AG10803 (cell line): Measurements from ENCODE around the gene ZNF30.
"Not testable (repeated sequence)": the region's sequence is repeated elsewhere in the genome, so short reads cannot be mapped to it uniquely, and the experiment has no call there.

Source experiments
- DNase-seq: peaks from one replicate; pipeline ENCODE4 v3.0.0; 2010; ENCODE audit warnings: low read depth
- H3K4me3 ChIP-seq: 2 replicates; pipeline ENCODE4 v1.5.1; 2011; ENCODE audit warnings: mild to moderate bottlenecking, low read length, control low read depth
- CTCF ChIP-seq: conservative IDR thresholded peaks from 2 replicates; pipeline ENCODE4 v1.5.1; 2011; ENCODE audit warnings: mild to moderate bottlenecking, low read length, control low read depth, inconsistent platforms

Gene ZNF30

GRCh38 chr19:34988119-34988518 is 61.4 kb downstream of the ZNF30 start:
- no peak overlapping the region for H3K4me3 ChIP-seq
- no peak for TF ChIP-seq CTCF
- no peak for DNase-seq

- TF ChIP-seq CTCF, result no peak
- DNase-seq, result no peak
Measured at GRCh38 chr19:34989298-34989697, 62.6 kb downstream of the ZNF30 start.

GRCh38 chr19:34990578-34991192 is 64.0 kb downstream of the ZNF30 start:
- DNase-seq, result no peak
- TF ChIP-seq CTCF, result no peak
- H3K4me3 ChIP-seq, result no peak overlapping the region

More at GRCh38 chr19:34989298-34989697, 62.6 kb downstream of the ZNF30 start:
- no peak overlapping the region for H3K4me3 ChIP-seq

GRCh38 chr19:34991542-34992333 is 65.0 kb downstream of the ZNF30 start:
- H3K4me3 ChIP-seq, result no peak overlapping the region
- no peak for TF ChIP-seq CTCF
- DNase-seq, result no peak

GRCh38 chr19:34992582-34992981 is 65.9 kb downstream of the ZNF30 start:
- not testable (repeated sequence) for H3K4me3 ChIP-seq, DNase-seq

- TF ChIP-seq CTCF, result no peak
- no peak for DNase-seq
- no peak overlapping the region for H3K4me3 ChIP-seq
Measured at GRCh38 chr19:34994286-34994642, 67.6 kb downstream of the ZNF30 start.
